Measurements from ENCODE around the gene LMX1B.

LMX1B gene

GRCh38 chr9:126705767-126706697, 92.3 kb downstream of the LMX1B start:
- peak; percentile 87 for TF ChIP-seq CTCF (IDR thresholded peaks at IDR 0.05)

GRCh38 chr9:126706698-126707053, 92.9 kb downstream of the LMX1B start:
- no peak for TF ChIP-seq CTCF (IDR thresholded peaks at IDR 0.05)

GRCh38 chr9:126707083-126707482, 93.4 kb downstream of the LMX1B start:
- no peak for TF ChIP-seq CTCF (IDR thresholded peaks at IDR 0.05)

- TF ChIP-seq CTCF (IDR thresholded peaks at IDR 0.05) = no peak
These were observed 94.5 kb downstream of the LMX1B start for GRCh38 chr9:126708178-126708577.

- no peak for TF ChIP-seq CTCF (IDR thresholded peaks at IDR 0.05)
These were observed 95.5 kb downstream of the LMX1B start for GRCh38 chr9:126709241-126709640.

GRCh38 chr9:126715382-126715781, 101.7 kb downstream of the LMX1B start:
- no peak for TF ChIP-seq CTCF (IDR thresholded peaks at IDR 0.05)

GRCh38 chr9:126719618-126720031, 105.9 kb downstream of the LMX1B start:
- TF ChIP-seq CTCF (IDR thresholded peaks at IDR 0.05) = no peak

Data from LNCAP (cell line).